Activated CD8-positive, alpha-beta memory T cell treated with anti-CD3 and anti-CD28 coated beads, Interleukin-2, amount 50 U/mL, for 1 hour (primary cell): ENCODE measurements around the gene AHRR.
"Not testable (repeated sequence)": the region's sequence is repeated elsewhere in the genome, so short reads cannot be mapped to it uniquely, and the experiment has no call there.

Experiments
- DNase-seq: peaks from one replicate; pipeline ENCODE4 v3.0.0-alpha.2; 2020; ENCODE audit errors: extremely low read depth

Gene AHRR

DNA sequence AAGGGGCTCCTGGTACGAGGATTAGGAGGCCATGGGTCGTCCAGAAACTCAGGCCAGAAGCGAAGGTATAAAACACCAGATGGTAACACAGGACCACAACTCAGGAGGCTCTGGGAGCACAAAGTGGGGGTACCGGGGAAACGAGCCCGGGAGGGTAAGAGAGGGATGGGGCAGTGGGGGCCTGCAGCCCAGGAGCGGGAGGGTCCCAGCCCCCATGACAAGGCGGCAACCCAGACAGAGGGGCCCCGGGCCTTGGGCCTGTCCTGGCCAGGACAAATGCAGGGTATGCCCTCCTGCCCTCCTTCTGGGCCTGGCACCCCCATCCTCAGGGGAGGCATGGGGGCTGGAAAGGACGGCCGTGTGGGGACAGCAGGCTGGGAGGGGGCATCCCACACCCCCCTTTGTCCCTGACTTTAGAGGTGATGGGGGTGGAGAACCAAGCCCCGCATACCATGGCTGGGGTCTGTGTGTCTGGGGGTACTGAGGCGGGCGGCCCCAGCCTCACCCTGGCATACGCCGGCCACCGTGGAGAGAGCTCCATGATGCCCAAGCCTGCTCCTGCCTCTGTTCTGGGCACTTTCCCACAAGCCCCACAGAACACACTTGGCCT, 74.5 kb downstream of the AHRR start:
- DNase-seq, result no peak

DNA sequence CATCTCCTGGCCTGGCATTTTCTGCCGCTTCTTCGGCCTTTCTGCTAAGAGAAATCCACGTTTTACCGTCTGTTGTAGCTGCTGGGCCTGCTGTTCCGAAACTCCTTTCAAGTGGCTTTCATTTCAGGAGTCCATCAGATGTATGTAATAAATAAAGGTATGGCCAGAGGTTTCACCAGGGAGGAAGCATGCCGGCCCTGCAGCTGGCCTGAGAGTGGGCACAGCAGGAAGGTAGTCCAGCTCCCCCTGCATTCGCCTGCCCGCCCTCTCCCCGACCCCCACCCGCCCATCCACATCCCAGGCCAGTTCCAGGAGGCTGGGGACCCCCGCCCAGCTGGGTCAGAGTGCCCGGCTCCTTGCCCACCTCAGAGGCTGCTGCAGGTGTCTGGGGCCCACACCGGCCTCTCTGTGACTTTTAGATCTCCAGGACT, 75.0 kb downstream of the AHRR start:
- DNase-seq, result no peak

DNA sequence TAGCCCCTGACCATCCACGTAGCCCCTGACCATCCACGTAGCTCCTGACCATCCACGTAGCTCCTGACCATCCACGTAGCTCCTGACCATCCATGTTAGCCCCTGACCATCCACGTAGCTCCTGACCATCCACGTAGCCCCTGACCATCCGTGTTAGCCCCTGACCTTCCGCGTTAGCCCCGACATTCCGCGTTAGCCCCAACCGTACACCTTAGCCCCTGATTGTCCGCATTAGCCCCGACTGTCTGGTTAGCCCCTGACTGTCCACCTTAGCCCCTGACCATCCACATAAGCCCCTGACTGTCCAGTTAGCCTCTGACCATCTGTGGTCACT, 76.6 kb downstream of the AHRR start:
- not testable (repeated sequence) for DNase-seq

DNA sequence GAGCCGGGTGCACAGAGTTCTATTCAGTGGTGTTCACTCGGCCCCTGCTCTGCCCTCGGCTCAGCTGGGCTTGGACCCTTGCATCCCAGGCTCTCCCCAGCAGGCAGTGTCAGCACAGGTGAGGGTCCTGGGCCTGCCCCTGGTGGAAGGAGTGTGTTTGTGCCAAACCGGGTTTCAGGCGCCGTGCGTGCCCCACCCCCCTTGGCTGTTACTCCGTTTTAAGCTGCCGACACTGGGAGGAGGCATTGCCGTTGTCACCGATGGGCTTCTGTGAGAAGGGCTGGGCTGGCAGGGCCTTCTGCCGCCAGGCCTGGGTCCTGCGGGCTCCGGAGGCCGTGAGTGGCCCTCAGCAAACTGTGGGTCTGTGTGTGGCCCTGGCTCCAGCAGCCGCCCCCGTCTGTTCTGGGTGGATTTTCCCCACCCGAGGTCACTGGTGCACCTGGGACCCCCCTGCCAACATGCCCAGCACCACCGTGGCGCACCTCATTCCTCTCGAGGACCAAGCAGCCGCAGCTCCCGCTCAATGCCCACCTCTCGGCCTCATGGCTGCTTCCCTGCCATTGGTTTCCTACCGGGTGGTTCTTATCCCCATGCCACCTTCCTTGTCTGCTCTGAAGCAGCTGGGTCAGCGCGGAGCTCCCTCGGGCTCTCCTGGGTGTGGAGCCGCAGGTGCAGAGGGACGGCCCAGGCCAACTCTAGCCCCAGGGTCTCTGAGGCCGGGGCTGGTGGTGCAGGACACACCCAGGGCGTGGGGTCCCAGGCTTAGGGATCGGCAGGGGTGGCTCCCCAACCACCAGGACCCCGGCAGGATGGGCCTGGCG, 77.2 kb downstream of the AHRR start:
- no peak for DNase-seq

DNA sequence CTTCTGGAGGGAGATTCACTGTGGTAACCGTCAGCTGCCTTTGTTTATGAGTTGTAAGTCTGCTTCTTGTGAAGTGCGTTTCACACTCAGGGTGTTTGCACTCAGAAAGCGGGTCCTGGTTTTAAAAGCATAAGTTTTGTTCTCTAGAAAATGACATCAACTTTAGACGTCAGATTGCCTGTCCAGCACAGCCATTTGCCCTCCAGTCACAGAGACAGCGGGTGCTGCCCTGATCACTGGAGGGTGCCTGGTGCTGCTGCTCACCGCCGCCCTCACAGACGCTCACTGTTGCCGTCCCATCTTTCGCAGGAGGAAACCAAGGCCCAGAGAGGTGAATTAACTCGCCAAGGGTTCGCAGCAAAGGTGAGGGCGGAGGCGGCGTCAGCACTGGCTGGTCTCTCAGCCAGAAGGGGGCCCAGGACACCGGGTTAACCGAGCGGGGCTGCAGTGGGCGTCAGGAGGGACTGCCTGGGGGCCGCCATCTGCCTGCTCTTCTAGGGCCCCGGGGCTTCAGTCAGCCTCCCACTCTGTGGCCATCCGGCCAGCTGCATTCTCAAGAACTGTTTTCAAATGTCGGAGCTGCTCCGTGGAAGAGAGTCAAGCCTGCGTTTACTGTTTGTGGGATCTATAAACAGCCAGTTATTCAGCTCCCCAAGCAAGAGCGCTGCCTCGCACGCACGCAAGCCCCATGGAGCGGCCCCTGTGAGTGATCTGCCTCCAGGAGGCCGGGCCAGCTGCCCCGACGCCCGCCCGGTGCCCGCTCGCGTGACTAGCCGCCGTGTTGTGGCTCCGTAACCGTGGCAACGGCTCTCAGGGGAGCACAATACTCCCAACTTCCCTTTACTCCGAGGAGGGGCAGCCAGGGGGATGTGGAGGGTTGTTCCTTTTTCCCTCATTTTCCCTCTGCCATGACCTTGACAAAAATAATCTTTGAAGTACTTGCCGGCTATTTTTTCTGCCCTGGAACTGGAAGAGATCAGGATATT, 78.1 kb downstream of the AHRR start:
- DNase-seq, result no peak

DNA sequence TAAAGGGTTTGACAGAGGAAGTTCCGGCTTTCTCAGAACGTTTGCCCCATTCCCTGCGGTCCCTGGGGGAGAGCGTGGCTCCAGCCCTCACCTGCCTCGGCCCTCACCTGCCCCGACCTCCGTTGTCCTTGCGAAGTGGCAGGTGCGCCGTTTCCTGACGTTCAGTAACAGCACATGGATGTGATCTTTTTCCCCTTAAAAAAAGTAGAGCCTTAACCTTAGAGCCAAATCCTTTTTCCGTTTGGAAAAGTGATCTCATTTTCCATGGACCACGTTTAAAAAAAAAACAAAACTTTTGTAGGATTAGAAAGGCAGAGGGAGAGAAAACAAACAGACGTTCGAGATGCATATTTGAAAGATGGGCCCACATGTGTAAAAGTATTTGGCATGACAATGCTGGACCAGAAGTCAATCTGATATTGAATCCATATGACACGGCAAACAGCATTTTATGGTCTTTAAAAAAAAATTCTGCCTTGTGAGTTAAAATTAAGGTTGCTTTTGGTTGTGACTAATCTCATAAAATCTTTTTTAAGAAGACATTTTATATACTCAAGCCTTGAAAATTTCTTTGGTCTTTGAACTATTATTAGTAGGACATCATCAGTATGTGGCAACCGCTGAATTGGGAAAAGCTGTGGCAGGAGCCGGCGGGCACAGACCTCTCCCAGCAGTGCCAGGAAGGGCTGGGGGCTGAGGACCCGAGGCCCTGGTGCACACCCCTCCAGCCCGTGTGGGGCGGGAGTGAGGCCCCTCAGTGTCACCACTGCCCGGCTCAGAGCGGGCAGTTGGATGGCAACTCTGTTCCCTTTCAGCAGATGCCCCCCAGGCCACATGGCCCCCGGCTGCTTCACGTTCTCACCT, 79.0 kb downstream of the AHRR start:
- DNase-seq, result no peak

DNA sequence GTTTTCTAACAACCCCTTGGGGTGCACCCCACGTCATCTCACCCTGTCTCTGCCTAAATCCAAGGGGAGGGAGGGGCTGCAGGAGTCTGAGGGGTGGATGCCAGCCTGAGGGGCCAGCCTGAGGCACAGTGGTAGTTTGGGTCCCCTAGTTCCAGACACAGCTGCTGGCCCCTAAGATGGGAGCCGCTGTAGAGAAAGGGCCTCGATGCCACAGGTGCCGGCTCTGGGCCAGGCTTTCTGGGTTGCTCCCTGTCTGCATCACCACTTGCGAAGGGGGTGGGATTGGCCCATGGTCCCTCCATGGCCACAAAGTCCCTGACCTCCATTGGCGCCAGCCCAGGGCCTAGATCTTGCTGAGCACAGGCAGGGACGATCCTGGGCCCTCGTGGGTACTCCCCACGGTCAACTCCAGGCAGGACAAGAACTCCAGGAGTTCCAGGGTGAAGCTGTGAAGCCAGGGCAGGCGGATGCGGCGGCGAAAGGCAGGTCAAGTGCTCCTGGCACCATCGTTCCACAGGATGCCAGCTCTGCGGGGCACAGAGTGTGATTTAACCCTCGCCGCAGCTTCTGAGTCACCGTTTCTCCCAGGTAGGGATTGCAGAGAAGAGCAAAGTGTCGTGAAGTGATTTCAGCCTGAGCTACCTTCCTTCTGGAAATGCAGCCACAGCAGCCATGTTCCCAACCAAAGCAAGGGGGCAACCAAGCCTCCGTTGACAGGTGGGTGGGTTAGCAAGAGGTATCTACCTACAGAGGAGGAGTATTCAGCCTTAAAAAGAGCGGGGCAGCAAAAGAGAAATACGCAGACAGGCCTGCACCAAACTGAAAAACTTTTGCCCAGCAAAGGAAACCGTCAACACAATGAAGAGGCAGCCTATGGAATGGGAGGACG, 79.9 kb downstream of the AHRR start:
- DNase-seq, result no peak

DNA sequence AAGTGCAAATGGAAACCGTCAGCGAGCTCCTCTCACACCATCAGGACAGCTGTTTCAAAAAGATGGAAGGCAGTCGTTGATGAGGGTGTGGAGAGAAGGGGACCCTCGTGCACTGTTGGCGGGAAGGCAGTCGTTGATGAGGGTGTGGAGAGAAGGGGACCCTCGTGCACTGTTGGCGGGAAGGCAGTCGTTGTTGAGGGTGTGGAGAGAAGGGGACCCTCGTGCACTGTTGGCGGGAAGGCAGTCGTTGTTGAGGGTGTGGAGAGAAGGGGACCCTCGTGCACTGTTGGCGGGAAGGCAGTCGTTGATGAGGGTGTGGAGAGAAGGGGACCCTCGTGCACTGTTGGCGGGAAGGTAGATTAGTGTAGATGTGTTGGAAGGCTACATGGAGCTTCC, 80.7 kb downstream of the AHRR start:
- not testable (repeated sequence) for DNase-seq

DNA sequence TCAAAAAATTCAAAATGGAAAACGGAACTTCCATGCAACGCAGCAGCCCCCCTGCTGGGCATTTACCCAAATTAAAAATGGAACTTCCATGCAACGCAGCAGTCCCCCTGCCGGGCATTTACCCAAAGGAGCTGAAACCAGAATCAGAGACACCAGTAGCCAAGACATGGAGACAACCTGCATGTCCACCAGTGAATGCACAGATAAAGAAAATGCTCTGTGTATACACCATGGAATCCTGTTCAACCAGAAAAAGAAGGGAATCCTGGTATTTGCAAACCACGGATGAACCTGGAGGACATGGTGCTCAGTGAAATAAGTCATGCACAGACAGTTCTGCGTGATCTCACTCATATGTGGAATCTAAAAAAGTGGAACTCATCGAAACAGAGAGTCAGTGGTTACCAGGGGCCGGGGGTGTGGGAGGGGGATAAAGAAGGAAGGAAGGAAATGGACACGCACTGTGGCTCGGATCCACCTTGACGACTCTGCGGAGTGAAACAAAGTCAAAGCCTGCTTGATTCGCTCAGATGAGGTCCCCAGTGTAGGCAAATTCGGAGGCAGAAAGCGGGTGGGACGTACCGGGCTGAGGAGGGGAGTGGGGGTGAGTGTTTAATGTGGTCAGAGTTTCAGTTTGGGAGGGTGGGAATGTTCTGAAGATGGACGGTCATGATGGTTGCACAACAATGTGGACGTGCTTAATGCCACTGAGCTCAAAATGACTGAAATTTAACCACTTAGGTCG, 81.3 kb downstream of the AHRR start:
- DNase-seq, result no peak

DNA sequence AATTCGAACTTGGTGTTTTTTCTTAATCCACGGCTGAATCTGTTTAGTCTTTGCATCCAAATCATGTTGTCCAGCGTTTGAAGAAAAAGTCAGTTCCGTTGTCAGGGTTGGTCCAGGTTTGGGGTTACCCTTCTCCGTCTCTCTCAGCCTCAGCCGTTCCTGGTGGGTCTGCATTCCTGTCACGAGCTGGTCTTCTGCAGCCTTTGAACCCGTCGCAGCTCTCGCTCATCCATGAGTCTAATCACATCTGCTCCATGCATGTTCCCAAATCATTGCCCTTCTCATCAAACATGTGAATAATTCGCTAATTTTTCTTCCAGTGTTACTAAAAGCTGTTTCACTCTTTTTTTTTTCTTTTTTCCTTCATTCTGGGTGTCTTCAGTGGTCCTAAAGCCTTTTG, 82.5 kb downstream of the AHRR start:
- DNase-seq, result no peak

DNA sequence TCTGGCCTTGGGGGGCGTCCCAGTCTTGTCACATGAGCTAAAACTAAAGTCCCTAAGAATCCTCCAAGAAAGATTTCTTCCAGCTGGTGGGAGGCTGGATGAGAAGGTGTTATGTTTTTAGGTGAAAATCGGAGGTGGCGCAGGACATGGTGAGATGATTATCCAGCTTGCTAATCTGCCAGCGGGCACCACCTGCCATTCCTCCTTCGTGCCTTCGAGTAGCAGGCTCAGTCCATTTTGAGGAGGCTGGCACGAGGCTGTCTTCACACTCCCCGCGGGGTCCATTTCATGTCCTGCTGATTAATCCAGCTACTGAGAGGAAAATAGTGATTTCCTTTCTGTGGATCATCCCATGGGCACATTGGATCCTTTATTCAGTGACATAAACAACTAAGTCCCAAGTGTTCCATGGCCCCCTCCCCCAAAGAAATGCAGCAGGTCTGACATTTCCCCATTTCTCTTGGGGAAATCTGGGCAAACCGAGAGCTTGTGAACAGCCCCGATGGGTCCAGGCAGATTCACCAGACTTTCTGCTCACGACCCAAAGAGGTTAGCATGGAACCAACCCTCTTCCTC, 83.2 kb downstream of the AHRR start:
- DNase-seq, result no peak

DNA sequence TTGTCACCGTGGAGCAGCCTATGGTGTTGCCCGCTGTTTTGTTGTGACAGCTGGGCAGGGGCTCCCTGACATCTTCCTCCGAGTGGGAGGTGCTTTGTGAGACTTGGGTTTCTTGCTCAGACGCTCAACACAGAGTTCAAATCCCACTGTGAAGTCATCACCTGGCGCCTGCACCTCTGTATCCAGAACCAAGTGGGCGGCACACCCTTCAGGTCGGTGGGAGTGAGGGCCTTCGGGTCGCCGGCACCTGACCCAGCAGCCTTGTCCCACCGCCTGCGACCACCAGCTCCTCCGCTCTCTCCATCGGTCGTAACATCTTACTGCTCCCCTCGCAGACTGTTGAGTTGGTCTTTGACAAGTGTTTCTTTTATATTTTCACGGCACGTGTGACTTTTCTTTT, 83.9 kb downstream of the AHRR start:
- DNase-seq, result no peak

DNA sequence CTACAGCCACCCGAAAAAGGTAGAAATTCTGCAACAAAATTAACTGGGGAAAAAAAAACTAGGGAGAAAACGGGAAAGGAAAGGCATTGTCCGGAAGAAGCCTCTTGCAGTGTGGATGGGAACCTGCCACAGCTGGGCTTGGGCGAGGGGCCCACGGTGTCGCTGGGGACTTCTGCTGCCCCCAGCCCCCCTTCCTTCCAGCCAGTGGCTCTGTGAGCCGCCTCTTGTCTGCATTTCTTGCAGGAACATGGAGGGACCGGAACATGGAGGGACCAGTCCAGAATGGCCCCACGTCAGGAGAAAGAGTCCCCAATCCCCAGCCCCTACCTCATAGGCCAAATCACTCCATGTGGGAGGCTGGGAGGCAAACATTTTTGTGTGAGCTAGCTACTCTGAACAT, 84.5 kb downstream of the AHRR start:
- DNase-seq, result no peak

DNA sequence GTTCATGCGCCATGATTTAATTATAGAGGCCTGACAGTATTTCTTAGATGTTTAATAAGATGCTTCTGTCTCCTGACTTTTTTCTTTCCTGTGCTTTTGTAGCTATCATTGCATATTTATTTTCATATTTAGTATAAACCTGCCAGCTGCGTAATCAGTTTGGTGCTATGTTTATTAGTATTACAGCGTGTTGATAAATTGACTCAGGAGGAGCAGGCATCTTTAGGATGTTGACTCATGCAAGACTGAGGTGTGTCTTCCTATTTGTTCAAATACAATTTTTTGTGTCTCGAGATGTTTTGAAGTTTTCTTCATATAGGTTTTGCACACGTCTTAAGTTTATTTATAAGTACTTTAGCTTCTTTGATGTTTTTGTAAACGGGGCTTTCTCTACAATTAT, 85.5 kb downstream of the AHRR start:
- no peak for DNase-seq

DNA sequence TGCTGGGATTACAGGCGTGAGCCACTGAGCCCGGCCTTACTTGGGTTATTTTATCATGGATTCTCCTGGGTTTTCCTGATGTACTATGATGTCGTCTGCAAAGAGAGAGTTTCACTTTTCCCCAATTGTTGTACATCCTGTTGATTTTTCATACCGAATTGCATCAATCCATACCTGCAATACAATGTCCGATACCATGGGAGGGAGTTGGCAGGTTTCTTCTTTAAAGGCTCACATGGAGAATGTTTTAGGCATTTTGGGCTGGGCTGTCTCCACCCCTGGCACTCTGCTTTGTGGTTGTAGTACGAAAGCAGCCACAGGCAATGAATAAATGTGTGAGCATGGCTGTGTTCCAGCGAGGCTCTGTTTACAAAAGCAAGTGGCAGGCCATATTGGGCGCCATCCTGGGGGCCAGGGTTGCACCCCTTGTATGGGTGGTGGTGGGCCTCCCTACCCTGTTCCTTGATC, 86.3 kb downstream of the AHRR start:
- DNase-seq, result no peak

DNA sequence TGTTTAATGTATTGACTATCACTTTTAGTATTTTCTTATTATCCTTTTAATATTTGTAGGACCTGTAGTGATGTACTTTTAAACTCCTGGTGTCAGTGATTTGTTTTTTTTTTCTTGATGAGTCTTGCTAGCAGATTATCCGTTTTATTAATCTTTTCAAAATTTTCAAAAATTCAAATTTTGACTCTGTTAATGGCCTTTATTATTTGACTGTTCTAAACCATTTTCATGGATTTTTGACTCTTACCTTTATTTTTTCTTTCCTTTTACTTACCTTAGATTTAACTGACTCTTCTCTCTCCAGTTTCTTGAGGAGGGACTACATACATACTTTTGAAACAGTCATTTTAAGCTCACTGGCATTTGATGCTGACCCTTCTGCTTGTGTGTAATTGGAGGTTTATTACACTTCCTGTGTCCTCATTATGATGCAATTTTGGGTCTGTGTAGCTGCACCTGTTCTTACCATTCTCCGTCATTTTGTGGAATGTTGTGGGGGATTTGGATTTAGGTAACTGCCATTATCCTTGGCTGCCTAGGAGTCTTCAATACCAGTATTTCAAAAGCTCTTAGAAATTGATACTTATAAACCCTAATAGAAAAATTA, 89.5 kb downstream of the AHRR start:
- no peak for DNase-seq

DNA sequence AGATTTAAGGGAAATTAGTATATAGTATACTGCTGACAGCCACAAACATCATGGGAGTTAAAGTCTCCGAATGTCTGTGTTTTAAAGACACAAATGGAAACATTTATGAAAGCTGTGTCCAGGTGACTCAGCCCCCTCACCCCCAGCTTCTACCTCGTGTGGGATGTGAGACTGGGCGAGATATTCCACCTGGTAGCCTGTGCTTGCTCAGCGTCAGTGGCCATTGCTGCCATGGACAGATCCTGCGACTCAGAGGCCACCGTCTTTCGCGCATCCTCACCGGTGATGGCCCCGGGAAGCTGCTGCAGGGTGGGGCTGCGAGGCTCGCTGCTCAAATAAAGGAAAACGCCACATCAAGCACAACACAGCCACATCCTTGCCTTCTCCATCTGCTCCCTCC, 90.2 kb downstream of the AHRR start:
- no peak for DNase-seq

DNA sequence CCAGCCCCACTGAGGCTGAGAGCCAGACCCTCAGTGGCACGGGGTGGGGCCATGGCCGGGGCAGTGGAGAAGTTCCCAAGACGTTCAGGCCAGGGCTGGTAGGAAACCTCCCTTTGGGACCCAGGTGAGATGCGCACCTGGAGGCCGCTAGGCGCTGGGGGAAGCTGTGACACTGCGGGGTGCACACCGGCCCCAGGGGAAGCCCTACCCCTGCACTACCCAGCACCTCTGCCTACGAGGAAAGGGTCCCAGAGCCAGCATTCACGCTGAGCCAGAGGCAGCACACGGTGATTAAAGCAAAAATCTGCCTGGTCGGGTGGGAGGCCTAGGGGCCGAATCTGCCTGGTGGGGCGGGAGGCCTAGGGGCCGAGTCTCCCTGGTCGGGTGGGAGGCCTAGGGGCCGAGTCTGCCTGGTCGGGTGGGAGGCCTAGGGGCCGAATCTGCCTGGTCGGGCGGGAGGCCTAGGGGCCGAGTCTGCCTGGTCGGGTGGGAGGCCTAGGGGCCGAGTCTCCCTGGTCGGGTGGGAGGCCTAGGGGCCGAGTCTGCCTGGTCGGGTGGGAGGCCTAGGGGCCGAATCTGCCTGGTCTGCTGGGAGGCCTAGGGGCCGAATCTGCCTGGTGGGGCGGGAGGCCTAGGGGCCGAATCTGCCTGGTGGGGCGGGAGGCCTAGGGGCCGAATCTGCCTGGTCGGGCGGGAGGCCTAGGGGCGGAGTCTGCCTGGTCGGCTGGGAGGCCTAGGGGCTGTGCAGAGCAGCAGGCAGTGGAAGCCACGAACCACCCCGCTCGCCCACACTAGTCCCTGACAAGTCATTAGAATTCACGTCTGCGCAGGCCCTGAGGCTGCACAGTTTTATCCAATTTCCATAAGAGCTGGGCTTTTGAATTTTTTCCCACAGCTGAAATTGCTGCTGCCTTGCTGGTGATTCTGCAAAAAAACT, 93.7 kb downstream of the AHRR start:
- DNase-seq, result not testable (repeated sequence)
